Activated CD4-positive, alpha-beta T cell treated with anti-CD3 and anti-CD28 coated beads, Interleukin-2, amount 10 ng/mL, durations not matched to agents 24 days and 14 days (primary cell): Measurements from ENCODE around the gene DPH1. TPM values are rescaled to one million over a fixed set of nuclear protein-coding genes. Genes with fewer than 3 reads are reported as not detected.
"Not testable (repeated sequence)": the region's sequence is repeated elsewhere in the genome, so short reads cannot be mapped to it uniquely, and the experiment has no call there.

Source experiments
- DNase-seq: peaks from one replicate; pipeline ENCODE4 v3.0.0; 2022
- H3K27ac Mint-ChIP-seq: one replicate; pipeline ENCODE4 v1.8.0; 2022; ENCODE audit warnings: mild to moderate bottlenecking, mixed read lengths
- H3K27me3 Mint-ChIP-seq: one replicate; pipeline ENCODE4 v1.8.0; 2022; ENCODE audit warnings: mixed read lengths
- H3K36me3 Mint-ChIP-seq: one replicate; pipeline ENCODE4 v1.8.0; 2022; ENCODE audit warnings: low read depth, mild to moderate bottlenecking, mixed read lengths
- H3K4me1 Mint-ChIP-seq: one replicate; pipeline ENCODE4 v1.8.0; 2021; ENCODE audit warnings: mixed read lengths
- H3K4me3 Mint-ChIP-seq: one replicate; pipeline ENCODE4 v1.8.0; 2022; ENCODE audit warnings: mild to moderate bottlenecking, moderate library complexity, mixed read lengths
- H3K9me3 Mint-ChIP-seq: one replicate; pipeline ENCODE4 v1.8.0; 2021; ENCODE audit warnings: mixed read lengths
- intact Hi-C: fragments of 100-400 bp; cut with micrococcal nuclease; formaldehyde crosslinking; loops from one replicate; pipeline ENCODE4 v1.15.1; 2023
- total RNA-seq: library from RNA; stranded (reverse); gene quantifications from 2 replicates; pipeline ENCODE4 v1.2.3, GENCODE V29; 2022

DPH1 gene
- 50.8 and 55.9 TPM in 2 replicates for total RNA-seq

DNA sequence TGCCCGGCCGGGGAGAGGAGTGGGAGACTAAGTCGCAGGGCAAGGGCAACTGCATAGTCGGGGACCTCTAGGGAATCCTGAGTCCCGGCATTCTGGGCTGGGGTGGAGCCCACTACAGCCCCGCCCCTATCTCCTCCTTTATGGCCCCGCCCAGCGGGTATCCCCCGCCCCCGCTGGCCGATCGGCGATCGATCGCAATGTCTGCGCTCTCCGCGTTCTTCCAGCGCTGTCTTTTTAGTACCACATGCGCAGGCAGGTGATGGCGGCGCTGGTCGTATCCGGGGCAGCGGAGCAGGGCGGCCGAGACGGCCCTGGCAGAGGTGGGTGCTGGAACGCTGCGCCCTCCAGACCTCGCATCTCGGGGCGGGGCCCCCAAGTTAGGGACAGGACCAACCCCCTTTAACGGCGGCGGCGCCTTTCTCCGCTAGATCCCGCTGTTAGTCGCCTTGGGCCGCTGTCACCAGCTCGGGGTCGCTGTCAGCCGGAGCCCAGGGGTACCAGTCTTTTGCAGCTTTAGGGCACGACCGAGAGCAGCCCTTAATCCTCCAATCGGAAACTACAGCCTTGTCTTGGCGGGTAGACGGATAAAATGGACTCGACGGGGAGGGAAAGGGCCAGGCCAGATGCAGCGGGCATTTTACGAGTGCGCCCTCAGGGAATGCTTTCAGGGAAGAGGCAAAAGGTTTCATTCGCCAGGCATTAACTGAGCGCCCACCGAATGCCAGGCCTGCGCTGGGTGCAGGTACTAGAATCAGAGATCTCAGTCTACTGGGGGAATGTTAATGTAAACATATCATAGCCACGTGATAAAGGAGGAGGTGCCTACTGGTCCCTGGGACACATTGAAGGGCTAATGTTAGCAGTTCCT, at the start of gene DPH1:
TSS of gene DPH1 (plus strand) at position 243 of the 868 bp plus-strand sequence. CDS start at position 260, 17 bp downstream.
- Mint-ChIP-seq H3K27me3 (peaks cover 34% of the 10 kb centered on the region), H3K4me1 (peaks cover 19% of the 10 kb centered on the region), H3K36me3 (peaks cover 2% of the 10 kb centered on the region), H3K9me3 (no peaks in the 10 kb centered on the region), H3K4me3 (peak within 1 kb of the TSS; percentile 97), H3K27ac (peak within 1 kb of the TSS; percentile 87)
- peak; percentile 96 for DNase-seq
- intact Hi-C loops: loop anchor here (1.0 to 5.0 kb wide), 4 partner anchors 11 to 383 kb away; partner anchors contain the start of genes RILP and SCARF1

DNA sequence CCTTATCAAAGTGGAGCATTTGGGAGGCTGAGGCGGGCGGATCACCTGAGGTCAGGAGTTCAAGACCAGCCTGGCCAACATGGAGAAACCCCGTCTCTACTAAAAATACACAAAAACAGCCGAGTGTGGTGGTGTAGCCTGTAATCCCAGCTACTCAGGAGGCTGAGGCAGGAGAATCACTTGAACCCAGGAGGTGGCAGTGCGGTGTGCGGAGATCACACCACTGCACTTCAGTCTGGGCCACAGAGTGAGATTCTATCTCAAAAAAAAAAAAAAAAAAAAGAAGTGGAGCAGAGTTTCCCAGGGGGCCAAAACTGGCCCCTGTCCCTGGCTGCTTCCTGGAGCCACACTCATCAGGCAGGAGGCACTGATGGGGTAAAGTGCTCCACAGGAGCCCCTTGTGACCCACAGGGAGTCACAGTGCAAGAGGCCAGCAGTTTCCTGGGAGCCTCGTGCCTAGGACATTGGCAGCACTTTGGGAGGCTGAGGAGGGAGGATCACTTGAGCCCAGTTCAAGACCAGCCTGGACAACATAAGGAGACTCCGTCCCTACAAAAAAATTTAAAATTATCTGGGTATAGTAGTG, 49.2 kb upstream of the DPH1 start:
- intact Hi-C loops: no loop called here
- no peak for DNase-seq
- H3K9me3 Mint-ChIP-seq: no peaks in the 10 kb centered on the region
- peaks cover 25% of the 10 kb centered on the region for H3K27me3 Mint-ChIP-seq
- H3K4me3 Mint-ChIP-seq: no peak overlapping the region
- H3K36me3 Mint-ChIP-seq: no peaks in the 10 kb centered on the region
- no peak overlapping the region for H3K27ac Mint-ChIP-seq
- peaks cover 7% of the 10 kb centered on the region for H3K4me1 Mint-ChIP-seq

DNA sequence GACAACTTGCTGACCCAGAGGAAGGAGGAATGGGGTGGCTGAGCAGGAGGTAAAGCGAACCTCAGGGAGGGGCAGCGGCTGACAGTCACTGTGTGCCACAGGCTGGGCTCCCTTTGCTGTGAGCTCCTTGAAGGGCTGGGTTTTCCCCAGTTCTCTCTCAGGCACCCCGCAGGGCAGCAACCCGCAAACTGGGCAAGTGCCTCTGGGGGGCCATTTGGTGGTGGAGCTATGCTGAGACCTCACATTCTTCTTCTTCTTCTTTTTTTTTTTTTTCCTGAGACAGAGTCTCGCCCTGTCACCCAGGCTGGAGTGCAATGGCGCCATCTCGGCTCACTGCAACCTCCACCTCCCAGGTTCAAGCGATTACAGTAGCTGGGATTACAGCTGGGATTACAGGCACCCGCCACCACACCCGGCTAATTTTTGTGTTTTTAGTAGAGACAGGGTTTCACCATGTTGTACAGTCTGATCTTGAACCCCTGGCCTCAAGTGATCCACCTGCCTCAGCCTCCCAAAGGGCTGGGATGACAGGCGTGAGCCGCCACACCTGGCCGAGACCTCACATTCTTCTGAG, 47.1 kb upstream of the DPH1 start:
- H3K27me3 Mint-ChIP-seq: peaks cover 16% of the 10 kb centered on the region
- intact Hi-C loops, DNase-seq, H3K4me3 Mint-ChIP-seq, H3K4me1 Mint-ChIP-seq, H3K36me3 Mint-ChIP-seq, H3K9me3 Mint-ChIP-seq, H3K27ac Mint-ChIP-seq: not testable (repeated sequence)

DNA sequence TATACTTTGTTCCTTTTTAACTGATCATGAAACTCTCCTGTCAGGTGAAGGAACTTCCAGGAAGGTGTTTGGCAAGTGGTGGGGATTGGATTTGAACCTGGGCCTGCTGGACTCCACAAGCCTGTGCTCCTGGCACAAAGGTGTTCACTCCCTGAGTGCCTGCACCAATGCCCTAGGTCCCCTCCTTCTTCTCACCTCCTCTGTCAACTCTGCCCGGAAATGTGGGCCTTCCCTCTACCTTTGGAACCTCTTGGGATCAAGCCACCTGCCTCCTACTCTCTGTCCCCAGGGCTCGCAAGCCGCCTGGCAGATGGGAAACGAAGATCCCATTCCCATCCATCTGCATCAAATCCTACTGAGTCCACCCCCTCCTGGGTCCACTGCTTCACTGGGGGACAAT, 44.9 kb upstream of the DPH1 start:
- Mint-ChIP-seq H3K36me3 (no peaks in the 10 kb centered on the region), H3K4me3 (no peak overlapping the region), H3K4me1 (no peaks in the 10 kb centered on the region), H3K27ac (no peak overlapping the region), H3K27me3 (peaks cover 7% of the 10 kb centered on the region), H3K9me3 (no peaks in the 10 kb centered on the region)
- no peak for DNase-seq
- intact Hi-C loops: no loop called here

DNA sequence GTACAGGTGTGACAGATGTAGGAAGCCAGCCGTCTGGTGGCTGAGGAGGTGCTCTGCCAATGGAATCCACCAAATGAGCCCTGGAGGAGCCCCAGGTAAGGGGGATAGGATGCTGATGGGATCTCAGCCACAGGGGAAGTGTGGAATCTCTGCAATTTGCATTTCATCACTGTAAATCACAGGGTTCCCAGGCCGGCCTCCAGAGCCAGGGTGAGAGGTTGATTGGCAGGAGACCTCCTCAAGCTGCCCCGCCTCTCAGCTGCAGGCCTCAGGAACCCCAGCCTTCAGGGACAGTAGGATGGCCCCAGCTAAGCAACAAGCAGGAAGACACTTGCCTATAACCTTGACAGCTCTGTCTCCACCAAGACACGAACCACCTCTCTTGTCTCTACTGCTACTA, 44.3 kb upstream of the DPH1 start:
- no peaks in the 10 kb centered on the region for H3K36me3 Mint-ChIP-seq
- H3K27me3 Mint-ChIP-seq: peaks cover 8% of the 10 kb centered on the region
- DNase-seq: no peak
- H3K4me3 Mint-ChIP-seq: no peak overlapping the region
- no peaks in the 10 kb centered on the region for H3K4me1 Mint-ChIP-seq
- no peaks in the 10 kb centered on the region for H3K9me3 Mint-ChIP-seq
- H3K27ac Mint-ChIP-seq: no peak overlapping the region
- intact Hi-C loops: no loop called here

DNA sequence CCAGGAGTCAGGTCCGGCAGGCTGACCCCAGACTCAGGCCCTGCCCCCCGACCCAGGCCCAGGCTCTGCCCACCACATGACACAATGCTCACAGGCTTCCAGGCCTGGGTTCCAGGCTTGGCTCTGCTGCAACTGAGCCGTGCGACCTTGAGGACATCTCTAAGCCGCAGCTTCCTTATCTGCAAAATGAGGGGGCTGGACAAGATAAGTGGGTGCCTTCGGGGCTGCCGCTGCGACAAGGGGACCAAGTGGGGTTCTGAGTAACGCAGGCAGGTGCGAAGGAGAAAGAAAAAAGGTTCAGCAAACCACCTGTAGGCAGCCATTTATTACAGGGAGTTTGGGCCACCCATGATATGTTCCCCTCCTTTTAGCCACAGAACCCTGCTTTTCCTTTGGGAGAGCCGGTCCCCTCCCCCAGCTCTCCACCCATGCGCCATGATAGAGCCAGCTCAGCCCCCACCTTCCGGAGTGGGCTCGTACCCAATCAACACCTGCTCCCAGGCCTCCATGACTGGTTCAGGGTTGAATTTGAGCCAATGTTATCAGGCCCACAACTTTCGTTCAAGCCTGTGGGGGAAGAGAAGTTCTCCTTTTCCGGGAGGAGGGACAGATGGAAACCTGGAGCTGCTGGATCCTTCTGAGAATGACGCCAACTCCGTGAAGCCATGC, 43.0 kb upstream of the DPH1 start:
- Mint-ChIP-seq H3K36me3 (no peaks in the 10 kb centered on the region), H3K4me3 (no peak overlapping the region), H3K9me3 (no peaks in the 10 kb centered on the region), H3K27me3 (peaks cover 12% of the 10 kb centered on the region), H3K4me1 (no peaks in the 10 kb centered on the region), H3K27ac (no peak overlapping the region)
- intact Hi-C loops: no loop called here
- DNase-seq: no peak

DNA sequence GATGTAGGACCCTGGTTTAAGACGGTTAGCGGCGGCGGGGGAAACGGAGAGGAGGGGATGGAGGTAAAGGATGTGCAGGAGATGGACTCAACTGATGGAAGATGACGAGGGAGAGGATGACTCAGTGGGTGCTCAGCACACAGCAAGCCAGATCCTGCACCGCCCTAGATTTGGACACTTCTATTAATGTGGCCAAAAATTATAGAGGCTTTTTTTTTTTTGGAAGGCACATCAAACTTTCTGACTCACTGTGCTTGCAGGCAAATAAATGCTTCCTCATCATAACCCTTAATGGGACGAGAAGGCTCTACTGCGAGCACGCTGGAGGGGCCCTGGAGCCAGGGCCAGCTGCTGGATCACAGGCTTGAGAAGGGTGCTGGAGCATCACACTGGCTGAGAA, 40.8 kb upstream of the DPH1 start:
- no peak for DNase-seq

DNA sequence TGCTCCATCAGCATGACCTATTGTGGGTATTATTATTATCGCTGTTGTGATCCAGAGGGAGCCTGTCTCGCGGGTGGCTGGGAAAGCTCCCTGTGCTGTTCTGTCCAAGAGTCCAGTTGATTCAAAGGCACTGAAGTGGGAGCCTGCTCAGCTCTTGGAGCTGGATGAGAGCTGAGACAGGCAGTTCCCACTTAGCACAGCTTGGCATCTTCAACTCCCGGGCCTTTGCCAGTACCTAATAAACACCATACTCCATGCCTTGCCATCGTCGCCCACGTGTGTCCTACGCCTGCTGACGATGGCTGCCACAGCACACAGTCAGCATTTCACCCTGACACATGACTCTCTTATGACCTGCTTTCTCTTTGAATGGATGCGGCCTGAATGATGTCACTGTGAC, 37.4 kb upstream of the DPH1 start:
- H3K9me3 Mint-ChIP-seq: no peaks in the 10 kb centered on the region
- H3K27me3 Mint-ChIP-seq: peaks cover 33% of the 10 kb centered on the region
- no peaks in the 10 kb centered on the region for H3K4me1 Mint-ChIP-seq
- DNase-seq: no peak
- no peaks in the 10 kb centered on the region for H3K36me3 Mint-ChIP-seq
- no peak overlapping the region for H3K27ac Mint-ChIP-seq
- intact Hi-C loops: no loop called here
- H3K4me3 Mint-ChIP-seq: no peak overlapping the region

More for the DNA sequence above, 40.8 kb upstream of the DPH1 start:
- Mint-ChIP-seq H3K4me1 (no peaks in the 10 kb centered on the region), H3K9me3 (no peaks in the 10 kb centered on the region), H3K27ac (no peak overlapping the region), H3K36me3 (no peaks in the 10 kb centered on the region), H3K27me3 (peaks cover 12% of the 10 kb centered on the region), H3K4me3 (no peak overlapping the region)
- intact Hi-C loops: no loop called here

DNA sequence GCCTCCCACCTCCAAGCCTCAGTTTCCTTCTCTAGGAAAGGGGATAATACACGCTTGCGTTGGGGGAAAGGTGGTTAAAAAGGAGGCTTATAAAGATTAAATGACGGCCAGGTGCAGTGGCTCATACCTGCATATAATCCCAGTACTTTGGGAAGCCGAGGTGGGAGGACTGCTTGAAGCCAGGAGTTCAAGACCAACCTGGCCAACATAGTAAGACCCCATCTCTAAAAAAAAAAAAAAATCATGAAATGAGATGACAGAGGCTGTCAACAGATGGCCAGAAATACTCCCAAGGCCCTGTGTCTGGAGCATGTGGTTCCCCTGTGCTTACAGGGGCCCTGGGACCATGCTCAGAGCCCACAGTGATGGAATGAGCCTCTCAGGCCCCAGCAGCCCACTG, 35.2 kb upstream of the DPH1 start:
- Mint-ChIP-seq H3K9me3 (no peaks in the 10 kb centered on the region), H3K27me3 (peaks cover 37% of the 10 kb centered on the region), H3K4me1 (peaks cover 4% of the 10 kb centered on the region), H3K36me3 (no peaks in the 10 kb centered on the region), H3K4me3 (no peak overlapping the region), H3K27ac (no peak overlapping the region)
- DNase-seq: no peak
- intact Hi-C loops: no loop called here

DNA sequence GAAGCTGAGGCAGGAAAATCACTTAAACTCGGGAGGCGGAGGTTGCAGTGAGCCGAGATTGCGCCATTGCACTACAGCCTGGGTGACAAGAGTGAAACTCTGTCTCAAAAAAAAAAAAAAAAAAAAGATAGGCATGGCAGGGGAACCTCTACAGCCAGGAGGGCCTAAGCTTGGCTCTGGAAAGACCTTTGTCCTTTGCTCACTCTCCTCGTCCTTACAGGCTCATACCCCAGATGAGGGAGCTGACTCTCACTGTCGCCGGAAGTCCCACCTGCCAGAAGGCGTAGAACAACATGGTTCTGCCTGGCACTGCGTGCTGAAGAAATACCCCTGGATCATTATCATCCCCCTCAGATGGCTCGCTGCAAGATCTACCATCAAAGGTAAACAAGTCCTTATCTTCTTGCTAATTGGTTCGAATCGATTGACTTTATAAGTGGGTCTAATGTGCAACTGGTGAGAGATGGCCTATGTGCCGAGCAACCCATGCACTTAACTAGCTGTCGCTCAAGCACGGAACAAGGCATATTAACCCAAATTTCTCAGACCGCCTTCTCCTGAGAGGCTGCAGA, 34.5 kb upstream of the DPH1 start:
- H3K9me3 Mint-ChIP-seq: no peaks in the 10 kb centered on the region
- no peak overlapping the region for H3K27ac Mint-ChIP-seq
- H3K36me3 Mint-ChIP-seq: no peaks in the 10 kb centered on the region
- peaks cover 41% of the 10 kb centered on the region for H3K27me3 Mint-ChIP-seq
- peaks cover 4% of the 10 kb centered on the region for H3K4me1 Mint-ChIP-seq
- no peak for DNase-seq
- no peak overlapping the region for H3K4me3 Mint-ChIP-seq
- intact Hi-C loops: no loop called here

DNA sequence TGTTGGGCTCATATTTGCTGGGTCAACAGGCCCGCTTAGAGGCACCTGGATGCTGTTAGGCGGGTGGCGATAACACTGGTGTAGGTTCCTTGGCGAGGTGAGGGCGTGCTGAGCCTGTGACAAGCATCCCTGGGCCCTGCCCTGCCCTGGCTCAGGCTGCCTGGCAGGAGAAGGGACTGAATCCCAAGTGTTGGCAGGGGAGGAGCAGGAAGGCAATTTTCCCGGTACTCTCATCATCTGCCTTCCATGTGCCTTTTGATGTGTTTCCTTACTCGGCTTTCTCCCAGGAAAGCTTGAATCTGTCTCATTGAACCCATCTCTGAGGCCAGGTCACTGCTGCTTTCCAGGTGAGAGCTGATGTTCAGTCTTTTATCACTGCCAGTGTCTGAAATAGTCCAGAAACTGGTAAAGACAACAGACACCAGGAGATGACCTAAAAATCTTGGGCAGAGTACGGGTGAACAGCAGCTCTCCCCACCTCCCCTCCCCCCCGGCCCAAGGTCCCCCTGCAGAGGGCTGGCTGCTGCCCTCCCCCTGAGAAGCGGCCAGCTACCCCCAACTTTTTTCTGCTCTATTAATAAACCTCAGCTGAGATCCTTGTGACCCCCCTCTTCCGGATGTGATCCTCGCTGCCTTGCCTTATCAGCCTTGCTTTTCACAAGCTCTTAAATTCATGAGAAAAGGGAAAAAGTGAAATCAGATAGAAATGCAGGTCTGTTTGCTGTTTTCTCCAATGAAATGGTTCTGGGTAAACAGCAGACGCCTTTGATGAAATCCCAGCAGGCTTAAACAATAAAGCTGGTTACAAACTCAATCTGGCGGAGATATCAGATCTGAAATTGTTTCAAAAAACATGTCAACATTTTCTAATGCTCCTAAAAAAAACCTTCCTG, 33.8 kb upstream of the DPH1 start:
- no peaks in the 10 kb centered on the region for H3K36me3 Mint-ChIP-seq
- no peaks in the 10 kb centered on the region for H3K9me3 Mint-ChIP-seq
- no peak overlapping the region for H3K27ac Mint-ChIP-seq

DNA sequence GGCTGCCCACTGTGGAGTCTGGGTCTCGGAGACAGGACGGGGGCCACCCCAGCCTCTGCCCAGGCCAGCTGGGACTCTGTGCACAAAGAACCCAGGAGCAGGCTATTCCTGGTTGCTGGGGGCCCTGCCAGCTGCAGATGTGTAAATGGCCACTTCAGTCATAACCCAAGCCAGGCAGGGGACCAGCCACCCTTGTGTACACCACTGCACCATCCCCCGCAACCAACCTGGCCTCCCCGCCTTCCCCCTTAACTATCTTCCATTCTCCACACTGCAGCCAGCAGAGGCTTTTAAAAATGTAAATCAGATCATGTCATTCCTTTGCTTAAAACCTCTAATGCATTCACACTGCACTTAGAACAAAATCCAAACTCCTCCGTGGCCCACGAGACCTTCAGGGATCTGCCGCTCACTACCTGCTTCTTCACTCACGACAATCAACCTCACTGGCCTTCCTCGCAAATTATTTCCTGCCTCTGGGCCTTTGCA, 33.1 kb upstream of the DPH1 start:
- no peak overlapping the region for H3K27ac Mint-ChIP-seq
- H3K36me3 Mint-ChIP-seq: no peaks in the 10 kb centered on the region
- H3K27me3 Mint-ChIP-seq: peaks cover 36% of the 10 kb centered on the region
- no peak for DNase-seq
- no peaks in the 10 kb centered on the region for H3K9me3 Mint-ChIP-seq
- intact Hi-C loops: no loop called here
- H3K4me1 Mint-ChIP-seq: peaks cover 4% of the 10 kb centered on the region
- no peak overlapping the region for H3K4me3 Mint-ChIP-seq

More for the DNA sequence above, 33.8 kb upstream of the DPH1 start:
- H3K4me3 Mint-ChIP-seq: no peak overlapping the region
- peaks cover 36% of the 10 kb centered on the region for H3K27me3 Mint-ChIP-seq
- peaks cover 4% of the 10 kb centered on the region for H3K4me1 Mint-ChIP-seq
- intact Hi-C loops: no loop called here
- no peak for DNase-seq
